GM10847 (cell line): Measurements from ENCODE around the gene GSC.

Experiments
- POLR2A ChIP-seq: IDR thresholded peaks from 2 replicates; pipeline ENCODE4 v1.6.1; 2011; ENCODE audit not compliant: insufficient read length; ENCODE audit errors: extremely low read depth

GSC gene

DNA sequence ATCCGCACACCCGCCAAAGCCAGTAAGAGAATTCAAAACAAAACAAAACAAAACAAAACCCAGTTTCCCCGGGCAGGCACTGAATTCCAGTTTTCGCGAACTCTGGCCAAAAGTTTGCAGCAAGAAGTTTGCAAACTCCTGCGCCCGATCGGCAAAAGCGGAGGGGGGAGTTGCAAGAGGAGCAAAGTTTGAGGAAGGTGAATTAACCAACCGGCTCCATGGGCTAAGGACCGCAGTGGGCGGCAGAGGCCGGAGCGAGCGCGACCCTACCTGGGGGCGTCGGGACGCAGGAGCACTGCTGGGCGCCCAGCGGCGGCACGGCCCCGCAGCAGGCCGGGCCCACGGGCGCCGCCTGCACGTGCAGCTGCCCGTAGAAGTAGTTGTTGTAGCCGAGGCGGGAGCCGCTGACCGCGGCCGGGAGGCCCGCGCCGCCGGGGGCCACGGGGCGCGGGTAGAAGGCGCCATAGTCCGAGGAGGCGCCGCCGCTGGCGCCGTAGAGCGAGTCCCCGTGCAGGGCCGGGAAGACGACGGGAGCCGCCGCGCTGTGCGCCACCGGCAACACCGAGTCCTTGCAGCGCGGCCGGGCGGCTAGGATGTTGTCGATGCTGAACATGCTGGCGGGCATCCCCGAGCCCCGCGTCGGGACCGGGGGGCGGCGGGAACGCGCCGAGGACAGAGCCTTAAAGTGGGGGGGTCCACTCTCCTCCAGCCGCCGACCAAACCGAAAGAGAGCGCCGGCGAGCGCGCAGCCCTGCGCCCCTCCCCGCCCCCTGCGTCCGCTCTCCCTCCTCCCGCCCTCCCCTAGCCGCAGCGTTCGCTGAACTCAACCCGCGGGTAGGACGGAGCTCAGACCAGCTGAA, at the start of gene GSC:
Gene GSC, minus strand, starts transcription at position 723 of the 860 bp plus-strand sequence. Its CDS starts 98 bp downstream, at position 625.
- no peak for TF ChIP-seq POLR2A

DNA sequence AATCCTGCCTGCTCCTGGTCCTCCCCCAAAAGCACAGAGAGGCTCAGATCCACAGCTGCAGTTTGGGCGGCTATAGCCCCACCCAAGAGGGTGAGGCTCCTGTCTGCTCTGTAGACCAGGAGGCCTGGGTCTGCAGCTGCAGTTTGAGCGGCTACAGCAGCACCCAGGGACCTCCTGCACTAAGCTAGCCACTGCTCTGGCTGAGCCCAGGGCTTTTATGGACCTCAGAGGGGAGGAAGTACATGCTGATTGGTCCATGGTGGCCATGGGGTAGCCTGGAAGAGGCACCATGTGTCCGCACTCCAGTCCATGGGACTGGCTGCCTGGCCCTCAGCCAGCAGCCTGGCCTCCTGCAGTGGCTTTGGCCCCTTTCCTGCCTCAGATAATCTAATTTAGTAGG, 49.6 kb upstream of the GSC start:
- TF ChIP-seq POLR2A = no peak

DNA sequence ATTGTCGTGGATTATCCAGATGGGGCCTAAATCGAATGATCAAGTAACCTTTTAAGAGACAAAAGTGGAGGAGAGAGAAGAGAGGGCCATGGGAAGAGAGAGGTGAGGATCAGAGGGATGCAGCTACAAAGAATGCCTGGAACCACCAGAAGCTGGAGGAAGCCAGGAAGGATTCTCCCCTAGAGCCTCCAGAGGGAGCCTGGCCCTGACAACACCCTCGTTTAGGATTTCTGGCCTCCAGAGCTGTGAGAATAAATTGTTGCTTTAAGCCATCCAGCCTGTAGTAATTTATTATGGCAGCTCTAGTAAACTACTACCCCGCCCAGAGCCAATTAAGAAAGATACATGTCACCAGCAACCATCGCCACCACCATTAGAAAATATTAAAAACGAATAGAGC, 46.2 kb upstream of the GSC start:
- TF ChIP-seq POLR2A = no peak

DNA sequence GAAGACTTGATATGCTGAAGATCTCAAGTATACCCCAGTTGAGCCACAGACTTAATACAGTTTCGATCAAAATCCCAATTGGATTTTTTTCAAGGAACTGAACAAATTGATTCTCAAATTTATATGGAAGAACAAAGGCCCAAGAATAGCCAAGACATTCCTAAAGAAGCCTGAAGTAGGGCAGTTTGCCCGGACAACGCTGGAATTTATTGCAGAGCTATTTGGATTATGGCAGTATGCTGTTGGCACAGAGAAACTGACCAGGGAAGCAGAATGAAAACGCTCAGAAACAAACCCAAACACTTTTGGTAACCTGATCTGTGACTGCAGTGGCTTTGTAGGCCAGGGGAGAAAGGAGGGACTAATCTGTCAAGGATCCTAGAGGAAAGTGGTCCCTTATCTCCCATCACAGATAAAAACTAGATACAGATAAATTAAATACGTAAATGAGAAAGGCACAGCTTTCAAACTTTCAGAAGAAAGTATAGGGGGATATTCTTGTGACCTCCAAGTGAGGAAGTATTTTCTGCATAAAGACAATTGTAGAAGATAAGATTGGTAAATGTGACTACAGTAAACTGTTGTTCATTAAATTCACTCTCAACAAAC, 35.9 kb upstream of the GSC start:
- TF ChIP-seq POLR2A = no peak

DNA sequence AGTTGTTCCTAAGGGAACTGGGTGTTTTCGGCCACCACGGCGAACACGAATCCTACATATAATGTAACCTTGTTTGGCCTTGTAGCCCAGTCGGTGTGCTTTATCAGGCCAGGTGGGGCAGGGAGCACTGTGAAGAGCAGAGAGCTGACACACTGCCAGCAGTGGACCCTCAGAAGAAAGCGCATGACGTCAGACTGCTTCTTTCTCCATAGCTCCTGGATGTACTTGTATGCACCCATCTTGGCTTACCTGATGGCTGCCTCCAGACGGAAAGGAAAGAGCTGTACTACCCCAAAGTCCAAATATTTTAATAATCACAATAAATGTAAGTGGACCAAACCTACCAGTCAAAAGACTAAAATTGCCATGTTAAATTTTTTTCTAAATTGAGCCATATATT, 31.3 kb upstream of the GSC start:
- TF ChIP-seq POLR2A = no peak

DNA sequence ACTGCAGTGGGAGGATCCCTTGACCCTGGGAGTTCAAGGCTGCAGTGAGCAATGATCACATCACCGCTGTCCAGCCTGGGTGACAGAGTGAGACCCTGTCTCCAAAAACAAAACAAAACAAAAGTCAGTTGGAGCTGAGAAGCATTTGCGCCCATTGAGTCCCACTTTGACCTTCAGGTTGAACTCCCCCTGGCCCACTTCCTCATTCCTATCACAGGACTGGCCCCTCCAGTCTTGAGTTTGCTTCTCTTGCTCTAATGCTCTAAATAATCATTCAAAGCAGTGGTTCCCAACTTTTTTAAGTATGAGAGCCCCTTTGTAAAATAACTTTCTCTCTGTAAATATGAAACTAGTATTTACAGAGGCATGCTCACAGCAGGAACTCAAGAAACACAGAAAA, 28.0 kb upstream of the GSC start:
- no peak for TF ChIP-seq POLR2A

DNA sequence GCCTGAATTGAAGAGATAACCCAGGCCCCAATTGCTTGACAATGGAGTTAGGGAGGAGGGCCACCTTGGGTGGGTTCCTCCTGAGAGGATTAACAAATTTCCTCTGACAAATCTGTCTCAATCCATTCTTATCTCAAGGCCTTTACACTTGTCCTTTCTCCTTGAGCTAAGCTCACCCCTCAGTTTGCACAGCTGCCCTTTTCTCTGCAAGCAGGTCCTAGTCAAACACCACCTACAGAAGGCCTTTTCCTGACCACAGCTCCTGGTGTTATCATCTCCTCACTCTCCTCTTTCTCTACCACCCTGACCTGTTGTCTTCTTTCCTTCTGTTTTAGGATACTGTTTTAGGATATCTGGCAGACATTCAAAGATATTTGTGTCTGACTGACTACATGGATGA, 26.4 kb upstream of the GSC start:
- no peak for TF ChIP-seq POLR2A

DNA sequence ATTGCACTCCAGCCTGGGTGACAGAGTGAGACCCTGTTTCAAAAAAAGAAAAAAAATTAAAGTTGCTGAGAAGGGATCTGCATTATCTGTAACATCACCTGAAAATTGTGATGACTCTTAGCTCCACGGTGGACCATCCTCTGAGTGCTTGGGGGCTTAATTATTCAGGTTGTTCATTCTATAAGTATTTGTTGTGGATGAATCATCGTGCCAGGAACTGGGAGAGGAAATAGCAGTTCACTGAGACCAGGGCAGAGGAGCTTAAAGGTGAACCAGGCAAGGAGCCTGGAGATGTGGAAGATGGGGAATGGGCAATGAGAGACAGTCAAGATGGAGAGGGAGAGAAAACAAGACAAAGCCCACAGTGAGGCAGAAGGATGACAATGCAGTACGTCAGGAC, 25.5 kb upstream of the GSC start:
- no peak for TF ChIP-seq POLR2A

DNA sequence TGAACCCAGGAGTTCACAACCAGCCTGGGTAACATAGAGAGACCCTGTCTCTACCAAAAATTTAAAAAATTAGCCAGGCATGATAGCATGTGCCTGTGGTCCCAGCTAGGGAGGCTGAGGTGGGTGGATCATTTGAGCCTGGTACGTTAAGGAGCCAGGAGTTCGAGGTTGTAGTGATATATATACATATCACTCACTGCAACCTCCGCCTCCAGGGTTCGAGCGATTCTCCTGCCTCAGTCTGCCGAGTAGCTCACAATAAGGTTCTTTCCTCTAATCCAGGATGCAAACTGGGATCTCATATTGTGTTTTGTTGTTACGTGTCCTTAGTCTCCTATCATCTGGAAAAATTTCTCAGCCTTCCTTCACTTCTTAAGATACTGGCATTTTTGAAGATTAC, 24.0 kb upstream of the GSC start:
- TF ChIP-seq POLR2A = no peak

DNA sequence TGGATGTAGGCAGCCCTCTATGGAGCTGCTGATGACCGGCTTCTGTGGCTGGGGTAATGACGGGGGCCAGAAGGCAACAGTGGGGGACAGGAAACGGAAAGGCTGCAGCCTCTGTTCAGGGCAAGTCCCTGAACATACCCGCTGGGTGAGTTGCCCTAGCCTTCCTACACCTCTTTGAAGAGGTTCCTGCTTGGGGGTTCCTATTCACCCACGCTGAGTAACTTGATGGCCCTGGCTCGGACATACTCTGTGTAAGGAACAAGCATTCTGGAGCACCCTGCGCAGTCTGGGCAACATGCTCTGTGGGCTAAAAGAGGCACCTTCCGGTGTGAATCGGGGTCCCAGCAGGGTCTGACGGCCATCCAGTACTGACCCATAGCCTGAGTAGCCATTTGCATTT, 17.7 kb upstream of the GSC start:
- no peak for TF ChIP-seq POLR2A

DNA sequence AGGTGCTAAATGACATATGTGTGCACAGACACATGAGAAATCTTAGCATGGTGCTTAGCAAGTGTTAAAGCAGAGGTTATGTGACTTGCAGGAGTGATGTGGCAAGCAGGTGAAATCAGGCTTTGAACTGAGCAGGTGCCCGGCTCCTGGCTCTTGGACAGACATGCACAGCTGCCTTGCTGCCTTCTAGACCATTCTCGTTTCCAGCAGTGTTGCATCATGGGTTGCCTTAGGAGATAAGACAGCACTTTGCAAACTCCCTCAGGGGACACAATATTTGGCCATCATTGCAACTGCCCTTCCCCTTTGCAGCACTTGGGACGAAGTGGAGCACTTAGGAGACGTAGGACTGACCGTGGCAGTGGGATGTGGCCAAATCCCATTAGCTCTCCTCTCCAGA, 17.2 kb upstream of the GSC start:
- no peak for TF ChIP-seq POLR2A

DNA sequence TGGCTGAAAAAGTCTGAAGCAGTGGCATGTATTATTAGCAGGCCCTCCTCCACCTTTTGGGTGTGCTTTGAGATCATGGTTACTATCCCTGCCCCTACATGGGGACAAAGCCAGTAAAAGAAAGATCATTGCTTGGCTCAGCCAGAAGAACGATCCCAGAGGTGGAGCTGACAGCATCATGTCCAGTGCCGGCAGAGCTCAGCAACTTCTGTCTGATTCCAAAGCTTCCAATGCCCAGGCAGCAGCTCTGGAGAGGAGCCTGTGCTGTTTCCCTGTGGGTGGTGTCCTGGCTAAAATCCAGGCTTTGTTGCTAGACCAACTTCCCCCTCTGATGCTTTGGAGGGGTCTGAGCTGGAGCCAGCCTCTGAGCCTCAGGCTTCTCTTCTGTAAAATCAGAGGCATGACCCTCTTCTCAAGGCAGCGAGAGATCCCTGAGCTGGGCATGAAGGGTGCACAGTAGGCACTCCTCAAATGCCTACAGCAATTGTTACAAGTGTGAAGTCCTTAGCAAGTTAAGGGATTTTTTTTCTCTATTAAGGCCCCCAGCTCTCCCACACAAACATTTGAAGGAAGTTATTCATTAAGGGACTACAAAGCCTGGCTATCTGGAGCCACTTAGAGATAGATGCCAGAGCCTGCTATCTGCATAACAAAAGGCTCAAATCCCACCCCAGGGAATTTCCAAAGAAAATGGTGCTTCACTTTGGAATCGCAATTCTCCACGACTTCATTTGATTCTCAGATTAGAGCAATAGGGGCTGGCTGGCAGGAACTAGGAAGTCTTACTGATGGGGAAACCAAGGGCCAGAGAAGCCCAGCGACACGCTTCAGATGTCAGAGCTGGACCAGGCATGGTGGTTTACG, 10.9 kb upstream of the GSC start:
- TF ChIP-seq POLR2A = no peak

DNA sequence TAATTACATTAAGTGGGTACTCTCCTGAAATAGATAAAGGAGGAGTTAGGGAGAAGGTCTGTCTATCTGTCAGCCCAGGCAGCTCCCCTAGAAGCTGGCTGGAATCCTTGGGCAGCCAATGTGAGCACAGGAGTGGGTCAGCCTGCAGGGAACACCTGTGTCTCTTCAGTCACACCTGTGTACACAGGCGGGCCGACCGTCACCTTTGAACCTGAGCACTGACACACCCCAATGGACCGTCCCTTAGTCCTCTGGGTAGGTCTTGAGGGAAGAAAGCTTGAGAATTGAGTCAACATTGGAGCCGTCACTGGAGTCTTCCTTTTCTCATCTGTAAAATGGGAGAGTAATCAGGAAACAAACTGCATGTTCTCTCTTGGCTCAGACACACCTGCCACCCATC, 9.8 kb upstream of the GSC start:
- TF ChIP-seq POLR2A = no peak

DNA sequence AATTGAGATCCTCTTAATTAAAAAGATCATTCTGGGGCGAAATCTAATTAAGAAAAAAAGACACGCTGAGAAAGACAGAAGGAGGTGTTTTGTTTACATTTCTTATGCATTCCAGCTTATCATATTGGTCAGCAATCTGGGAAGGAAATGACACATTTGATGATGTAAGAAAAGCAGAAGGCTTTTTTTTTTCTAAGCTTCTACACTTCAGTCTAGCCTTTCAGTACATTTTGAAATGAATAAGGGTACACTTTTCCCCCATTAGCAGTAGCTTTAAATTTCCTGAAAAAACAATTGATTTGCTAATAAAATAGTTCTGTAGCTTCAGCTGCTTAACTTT, 5.9 kb upstream of the GSC start:
- no peak for TF ChIP-seq POLR2A

DNA sequence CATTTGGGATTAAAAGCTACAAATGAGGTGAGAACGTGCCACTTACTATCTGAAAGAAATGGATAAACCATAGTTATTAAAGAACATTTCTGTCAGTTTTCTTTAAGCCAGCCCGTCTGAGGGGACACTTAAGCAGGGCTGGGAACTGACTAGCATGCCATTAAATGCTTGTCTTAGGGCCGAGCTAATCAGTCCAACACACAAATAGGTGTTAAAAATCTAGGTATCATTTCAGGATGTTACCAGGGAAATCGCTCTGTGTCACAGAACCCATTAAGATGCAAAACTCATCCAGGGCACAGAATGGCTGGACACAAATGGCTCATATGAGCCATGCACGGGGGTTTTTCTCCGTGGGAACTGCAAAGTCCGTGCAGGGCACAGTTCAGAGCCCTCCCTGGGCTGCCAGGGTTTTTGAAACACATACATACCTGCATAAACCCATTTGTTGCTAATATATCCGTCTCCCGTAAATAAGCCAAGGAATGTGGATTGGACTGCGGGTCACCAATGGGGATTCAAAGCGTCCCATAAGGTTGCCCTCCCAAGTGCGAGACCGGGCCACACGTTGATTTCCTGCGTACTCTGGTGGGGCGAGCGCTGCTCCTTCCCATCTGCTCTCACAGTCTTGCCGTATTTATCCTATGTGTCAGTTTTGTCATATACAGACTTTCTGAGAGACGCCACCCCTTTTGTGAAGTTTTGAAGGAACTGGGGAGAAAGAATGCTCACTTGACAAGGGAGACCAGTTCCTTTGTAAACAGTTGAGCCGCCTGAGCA, 5.4 kb upstream of the GSC start:
- no peak for TF ChIP-seq POLR2A
